ENCODE results near the gene TTC16.

GRCh38 chr9:127777368-127777980 is 61.6 kb downstream of the TTC16 start:
- TF ChIP-seq, protein P1, sequence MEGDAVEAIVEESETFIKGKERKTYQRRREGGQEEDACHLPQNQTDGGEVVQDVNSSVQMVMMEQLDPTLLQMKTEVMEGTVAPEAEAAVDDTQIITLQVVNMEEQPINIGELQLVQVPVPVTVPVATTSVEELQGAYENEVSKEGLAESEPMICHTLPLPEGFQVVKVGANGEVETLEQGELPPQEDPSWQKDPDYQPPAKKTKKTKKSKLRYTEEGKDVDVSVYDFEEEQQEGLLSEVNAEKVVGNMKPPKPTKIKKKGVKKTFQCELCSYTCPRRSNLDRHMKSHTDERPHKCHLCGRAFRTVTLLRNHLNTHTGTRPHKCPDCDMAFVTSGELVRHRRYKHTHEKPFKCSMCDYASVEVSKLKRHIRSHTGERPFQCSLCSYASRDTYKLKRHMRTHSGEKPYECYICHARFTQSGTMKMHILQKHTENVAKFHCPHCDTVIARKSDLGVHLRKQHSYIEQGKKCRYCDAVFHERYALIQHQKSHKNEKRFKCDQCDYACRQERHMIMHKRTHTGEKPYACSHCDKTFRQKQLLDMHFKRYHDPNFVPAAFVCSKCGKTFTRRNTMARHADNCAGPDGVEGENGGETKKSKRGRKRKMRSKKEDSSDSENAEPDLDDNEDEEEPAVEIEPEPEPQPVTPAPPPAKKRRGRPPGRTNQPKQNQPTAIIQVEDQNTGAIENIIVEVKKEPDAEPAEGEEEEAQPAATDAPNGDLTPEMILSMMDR (IDR thresholded peaks at IDR 0.05) = no peak
- no peak for TF ChIP-seq POLR2A (IDR thresholded peaks at IDR 0.05)
